ENCODE measurements around the gene FRMD3.
"Not testable (repeated sequence)": the region's sequence is repeated elsewhere in the genome, so short reads cannot be mapped to it uniquely, and the experiment has no call there.

FRMD3 gene

DNA sequence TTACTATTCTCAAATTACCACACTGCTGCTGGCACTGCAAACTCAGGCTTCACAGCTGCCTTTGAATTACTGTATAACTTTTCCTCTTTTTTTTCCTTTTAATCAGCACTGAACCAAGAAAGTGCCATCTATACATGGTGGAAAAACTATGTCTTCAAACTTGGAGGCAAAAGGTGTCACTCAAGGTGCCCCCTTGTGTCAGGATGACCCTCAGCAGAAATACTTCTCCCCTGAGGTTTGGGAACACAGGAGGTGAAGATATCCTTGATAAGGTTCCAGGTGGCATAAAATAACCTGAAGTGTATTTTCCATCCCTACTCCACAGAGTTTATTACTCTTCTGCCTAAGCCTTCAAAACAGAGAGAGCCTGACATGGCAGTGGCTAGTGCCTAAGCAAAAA, 14.5 kb downstream of the FRMD3 start:
- DNase-seq (ENCODE audit: low read depth in 2 of 2), result no peak

DNA sequence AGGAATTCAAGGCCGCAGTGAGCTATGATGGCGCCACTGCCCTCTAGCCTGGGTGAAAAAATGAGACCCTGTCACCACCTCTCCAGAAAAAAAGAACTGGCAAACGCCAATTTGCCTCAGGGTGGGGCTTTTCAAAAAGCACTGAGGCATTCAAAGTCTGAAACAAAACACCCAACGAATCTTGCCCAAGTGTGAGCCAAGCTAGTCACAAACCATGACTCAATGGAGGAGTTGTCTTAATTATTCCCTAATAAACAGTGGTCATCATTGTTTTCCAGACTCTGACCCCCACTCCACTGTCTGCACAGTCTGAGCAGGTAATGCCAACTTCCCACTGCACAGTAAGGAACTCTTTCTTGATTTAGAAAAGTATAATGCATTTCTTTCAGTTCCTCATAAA, 16.8 kb downstream of the FRMD3 start:
- DNase-seq (ENCODE audit: low read depth in 2 of 2), result no peak

DNA sequence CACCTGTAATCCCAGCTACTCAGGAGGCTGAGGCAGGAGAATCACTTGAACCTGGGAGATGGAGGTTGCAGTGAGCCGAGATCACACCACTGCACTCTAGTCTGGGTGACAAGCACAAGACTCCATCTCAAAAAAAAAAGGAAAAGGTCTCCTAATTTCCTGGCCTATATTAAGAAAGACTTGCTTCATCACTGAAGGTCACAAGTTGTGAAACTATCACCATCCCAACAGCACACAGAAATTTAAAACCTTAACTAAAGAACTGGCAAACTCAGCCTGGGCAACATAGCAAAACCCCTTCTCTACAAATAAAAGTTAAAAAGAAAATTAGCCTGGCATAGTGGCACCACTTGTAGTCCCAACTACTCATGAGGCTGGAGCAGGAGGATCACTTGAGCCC, 17.2 kb downstream of the FRMD3 start:
- DNase-seq (ENCODE audit: low read depth in 2 of 2), result no peak

DNA sequence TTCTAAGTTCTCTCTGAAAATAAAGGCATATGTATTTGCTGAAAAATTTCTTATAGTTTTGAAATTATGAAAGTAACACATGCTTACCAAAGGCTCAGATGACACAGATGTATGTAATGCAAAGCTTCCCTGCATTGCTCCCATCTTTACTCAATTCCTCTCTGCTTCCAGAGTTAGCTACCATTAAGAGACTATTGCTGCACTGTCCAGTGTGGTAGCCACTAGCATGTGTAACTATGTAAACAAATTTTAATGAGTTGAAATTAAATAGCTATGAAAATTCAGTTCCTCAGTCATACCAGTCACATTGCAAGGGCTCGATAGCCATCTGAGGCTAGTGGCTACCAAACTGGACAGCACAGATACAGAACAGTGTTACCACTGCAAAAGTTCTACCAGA, 17.9 kb downstream of the FRMD3 start:
- DNase-seq (ENCODE audit: low read depth in 2 of 2), result no peak

DNA sequence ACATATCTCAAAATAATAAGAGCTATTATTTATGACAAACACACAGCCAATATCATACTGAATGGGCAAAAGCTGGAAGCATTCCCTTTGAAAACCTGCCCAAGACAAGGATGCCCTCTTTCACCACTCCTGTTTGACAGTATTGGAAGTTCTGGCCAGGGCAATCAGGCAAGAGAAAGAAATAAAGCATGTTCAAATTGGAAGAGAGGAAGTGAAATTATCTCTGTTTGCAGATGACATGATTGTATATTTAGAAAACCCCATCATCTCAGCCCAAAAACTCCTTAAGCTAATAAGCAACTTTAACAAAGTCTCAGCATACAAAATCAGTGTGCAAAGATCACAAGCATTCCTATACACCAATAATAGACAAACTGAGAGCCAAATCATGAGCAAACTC, 20.2 kb downstream of the FRMD3 start:
- DNase-seq (ENCODE audit: low read depth in 2 of 2), result not testable (repeated sequence)

DNA sequence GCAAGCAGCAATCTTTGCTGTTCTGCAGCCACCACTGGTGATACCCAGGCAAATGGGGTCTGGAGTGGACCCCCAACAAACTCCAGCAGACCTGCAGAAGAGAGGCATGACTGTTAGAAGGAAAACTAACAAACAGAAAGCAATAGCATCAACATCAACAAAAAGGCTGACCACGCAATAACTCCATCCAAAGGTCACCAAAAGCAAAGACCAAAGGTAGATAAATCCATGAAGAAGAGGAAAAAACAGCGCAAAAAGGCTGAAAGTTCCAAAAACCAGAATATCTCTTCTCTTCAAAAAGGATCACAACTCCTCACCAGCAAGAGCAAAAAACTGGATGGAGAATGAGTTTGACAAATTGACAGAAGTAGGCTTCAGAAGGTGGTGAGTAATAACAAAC, 23.4 kb downstream of the FRMD3 start:
- no peak for DNase-seq (ENCODE audit: low read depth in 2 of 2)

DNA sequence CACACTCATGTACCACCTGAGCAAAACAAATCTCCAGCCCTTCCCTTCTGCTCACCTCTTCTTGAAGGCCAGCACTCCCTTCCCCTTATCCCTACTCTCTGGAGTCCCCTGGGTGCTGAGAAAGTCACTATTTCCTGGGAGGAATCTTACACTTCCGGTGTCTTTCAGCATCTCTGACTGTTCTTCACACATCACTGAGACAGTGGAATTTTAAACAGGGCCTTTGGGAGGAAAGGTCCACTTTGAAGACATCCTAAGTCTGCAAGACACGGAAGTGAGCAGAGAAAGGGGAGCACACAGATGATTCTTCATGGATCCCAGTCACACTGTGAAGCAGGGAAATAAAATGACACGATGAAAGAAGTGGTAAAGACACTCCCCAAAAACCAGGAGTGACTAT, 25.6 kb downstream of the FRMD3 start:
- no peak for DNase-seq (ENCODE audit: low read depth in 2 of 2)

DNA sequence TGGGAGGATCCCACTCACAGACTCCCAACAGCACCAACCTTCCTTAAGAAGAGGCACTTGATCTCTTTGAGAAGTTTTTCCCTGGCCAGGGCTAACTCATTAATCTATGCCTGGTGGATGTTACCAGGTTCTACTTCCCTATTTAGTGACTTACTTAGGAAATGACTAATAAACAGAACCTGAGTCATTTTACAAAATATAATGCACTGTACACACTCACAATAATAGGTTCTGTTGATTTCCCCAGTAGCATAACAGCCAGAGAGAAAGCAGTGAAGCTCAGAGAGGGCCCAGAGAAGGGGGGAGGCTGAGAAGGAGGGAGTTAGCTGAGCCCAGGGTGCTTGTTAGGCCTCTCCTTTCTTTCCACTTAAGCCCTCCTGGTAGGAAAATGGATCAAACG, 27.1 kb downstream of the FRMD3 start:
- DNase-seq (ENCODE audit: low read depth in 2 of 2), result no peak

DNA sequence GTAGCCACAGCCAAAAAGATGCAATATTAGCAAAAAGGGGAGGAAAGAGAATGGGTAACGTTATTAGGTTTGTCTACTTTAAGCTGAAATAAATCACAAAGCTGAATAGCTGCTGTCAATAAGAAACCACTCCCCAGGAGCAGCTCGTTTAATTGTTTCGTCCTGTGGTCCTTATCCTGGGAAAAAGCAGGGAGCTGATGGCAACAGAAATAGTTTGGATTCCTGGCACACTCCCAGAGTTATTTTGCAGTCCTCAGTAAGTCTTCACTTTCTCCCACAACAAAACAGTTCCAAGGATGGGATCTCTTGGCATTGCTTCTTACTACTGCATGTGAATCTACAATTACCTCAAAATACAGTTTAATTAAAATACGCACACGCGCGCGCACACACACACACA, 28.8 kb downstream of the FRMD3 start:
- DNase-seq (ENCODE audit: low read depth in 2 of 2), result no peak

DNA sequence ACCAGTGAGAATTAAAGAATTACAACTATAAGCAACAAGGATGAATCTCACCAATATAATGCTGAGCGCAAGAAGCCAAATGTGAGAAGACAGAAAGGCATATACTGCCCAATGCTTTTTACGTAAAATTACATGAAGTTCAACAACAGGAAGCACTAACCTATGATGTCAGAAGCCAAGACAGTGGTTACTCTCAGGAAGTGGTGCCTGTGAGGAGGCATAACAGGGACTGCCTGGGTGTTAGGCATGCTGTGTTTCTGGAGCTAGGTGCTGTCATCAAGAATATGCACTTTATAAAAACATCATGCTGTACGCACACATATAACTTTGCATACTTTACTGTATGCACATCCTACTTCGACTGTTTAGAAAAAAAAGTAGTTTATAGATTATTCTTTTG, 30.1 kb downstream of the FRMD3 start:
- DNase-seq (ENCODE audit: low read depth in 2 of 2), result no peak

DNA sequence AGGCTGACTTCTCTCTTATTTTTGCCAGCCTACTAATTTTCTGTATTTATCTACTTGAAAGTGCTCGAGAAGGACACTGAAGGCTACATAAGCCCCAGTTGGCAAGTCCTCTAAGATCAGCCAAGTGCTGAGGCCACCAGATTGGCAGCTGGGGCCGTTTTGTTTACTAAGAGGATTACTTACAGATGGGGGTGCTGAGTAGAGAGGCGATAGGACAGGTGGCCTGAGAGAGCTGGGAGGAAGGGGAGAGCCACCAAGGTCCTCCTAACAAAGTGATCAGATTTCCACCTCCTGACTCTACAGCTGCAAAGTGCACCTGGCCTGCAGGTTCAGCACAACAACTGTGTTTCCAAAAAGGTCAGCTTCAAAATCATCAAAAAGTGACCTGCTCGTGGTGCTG, 32.9 kb downstream of the FRMD3 start:
- DNase-seq (ENCODE audit: low read depth in 2 of 2), result no peak

DNA sequence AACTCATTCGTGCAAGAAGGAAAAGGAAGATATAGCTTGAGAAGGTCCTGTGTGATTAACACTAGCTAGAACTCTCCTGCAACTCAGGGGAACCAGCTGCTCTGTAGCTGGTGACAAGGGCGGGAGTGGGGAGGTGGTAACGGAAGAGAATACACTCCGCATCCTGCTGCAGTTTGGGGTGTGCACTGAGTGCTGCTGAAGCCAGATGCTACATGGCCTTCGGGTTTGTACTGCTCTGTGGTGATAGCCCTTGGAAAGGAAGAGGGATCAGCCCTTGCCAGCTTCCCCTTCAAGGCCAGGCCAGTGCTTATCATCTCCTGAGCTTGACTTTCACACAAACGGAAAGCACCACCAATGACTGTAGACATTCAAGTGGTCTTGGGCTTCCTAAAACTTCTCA, 34.3 kb downstream of the FRMD3 start:
- no peak for DNase-seq (ENCODE audit: low read depth in 2 of 2)

DNA sequence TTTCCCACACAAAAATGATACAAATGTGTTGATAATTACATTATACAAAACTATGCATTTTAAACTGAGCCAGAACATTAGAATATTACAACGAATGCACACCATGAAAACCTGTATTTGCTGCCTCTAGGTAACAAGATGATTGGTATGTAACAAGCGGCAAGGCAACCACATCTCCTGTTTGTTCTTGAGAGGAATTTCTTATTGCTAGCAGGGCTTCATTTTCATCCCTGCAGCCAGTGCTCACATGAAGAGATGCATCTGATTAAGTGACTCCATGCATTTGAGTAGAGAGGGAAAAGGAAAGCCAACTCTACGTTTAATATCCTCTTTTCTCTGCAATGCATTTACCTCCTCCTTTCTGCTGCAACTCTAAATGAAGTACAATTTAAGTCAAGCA, 36.6 kb downstream of the FRMD3 start:
- no peak for DNase-seq (ENCODE audit: low read depth in 2 of 2)

DNA sequence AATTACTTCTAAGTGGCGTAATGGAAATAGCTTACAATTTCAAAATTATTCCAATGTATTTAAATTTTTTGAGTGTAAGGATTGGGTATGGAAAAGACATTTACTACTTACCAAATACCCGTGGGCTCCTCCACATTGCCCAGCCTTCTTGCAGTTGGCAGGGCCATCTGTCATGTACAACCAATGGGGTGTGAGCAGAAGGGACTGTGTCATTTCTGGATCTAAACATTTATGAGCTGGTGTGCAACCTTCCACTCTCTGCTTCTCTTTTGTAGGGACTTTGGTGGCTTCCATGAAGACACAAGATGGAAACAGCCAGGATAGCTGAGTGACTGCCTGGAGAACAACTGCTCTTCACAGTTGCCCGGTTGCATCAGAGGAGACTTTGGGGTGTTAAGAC, 40.8 kb downstream of the FRMD3 start:
- no peak for DNase-seq (ENCODE audit: low read depth in 2 of 2)

DNA sequence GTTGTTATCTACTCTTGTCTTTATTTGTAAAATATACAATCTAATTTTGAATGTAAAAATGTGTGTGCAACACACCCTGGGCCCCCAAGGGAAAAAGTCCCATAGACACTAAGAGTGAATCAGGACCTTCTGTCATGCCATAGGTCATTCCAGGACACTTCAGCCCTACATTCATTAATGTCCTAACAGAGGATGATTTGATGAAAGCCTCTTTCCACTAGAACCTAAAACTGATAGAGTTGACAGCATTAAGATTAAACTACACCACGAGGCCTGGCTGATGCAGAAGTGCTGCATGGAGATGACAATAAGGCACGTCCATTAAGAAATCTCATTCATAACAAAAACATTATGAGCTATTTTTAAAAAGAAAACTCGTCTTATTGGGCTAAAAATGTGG, 46.2 kb downstream of the FRMD3 start:
- DNase-seq (ENCODE audit: low read depth in 2 of 2), result no peak

DNA sequence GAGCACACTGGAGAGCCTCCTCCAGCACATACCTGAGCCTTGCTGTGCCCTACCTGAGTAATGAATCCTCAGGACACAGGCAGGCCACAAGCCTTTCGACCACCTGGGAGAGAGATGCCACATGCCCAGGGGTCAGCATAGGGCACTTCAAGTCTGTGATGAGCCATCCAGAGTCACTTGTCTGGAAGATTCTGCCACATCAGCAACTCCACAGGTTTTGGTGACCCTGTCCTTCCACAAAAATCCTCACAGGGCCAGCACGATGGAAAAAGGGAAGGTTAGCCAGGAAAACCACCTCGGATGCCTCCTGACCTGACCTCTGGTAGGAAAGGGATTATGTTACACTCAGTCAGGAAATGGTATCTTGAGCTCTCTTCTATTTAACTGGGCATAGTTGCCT, 46.8 kb downstream of the FRMD3 start:
- DNase-seq (ENCODE audit: low read depth in 2 of 2), result no peak

DNA sequence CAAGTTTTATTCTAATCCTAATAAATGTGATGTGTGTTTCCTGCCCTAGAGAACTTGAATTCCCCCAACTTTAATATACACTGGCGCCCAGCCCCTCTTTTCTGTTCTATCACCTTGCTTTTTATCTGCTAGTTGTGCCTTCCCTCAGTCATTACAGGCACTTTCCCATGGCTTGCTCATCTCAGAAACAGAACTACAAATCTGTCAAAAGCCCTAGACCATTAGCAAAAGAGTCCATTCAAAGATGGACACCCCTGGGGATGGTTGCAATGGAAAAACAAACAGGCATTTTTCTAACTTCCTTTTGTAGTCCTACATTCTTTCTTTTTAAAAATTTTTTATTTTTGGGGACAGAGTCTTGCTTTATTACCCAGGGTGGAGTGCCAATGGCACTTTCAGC, 48.2 kb downstream of the FRMD3 start:
- no peak for DNase-seq (ENCODE audit: low read depth in 2 of 2)

DNA sequence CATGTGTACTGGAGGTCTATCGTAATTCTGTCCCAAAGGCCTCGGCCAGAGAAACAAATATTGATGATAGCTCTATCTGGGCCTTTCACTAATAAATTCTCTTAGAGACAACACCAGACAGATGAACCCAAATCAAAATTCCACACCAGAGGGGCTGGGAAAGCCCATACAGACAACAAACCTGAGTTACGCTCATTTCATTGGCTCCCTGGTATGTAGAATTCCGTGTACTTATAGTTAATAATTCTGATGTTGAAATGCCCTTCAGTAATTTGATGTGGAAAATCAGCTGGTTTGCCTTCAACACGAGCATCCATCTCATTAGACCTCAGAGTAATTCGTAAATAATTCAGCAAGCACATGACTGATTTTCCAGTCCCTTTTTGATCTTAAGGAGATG, 53.2 kb downstream of the FRMD3 start:
- no peak for DNase-seq (ENCODE audit: low read depth in 2 of 2)

DNA sequence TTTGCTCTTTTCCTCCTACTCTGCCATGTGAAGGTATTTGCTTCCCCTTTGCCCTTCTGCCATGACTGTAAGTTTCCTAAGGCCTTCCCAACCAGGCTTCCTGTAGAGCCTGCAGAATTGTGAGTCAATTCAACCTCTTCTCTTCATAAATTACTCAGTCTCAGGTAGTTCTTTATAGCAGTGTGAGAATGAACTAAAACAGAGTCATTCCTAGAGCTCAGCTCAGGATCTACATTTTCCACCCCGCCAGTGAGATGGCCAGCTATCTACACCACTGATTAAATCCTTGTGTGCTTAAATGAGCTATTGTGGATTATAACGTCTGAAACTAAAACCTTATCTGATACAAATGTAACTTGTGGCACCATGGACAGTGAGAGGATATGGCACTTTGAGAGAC, 55.0 kb downstream of the FRMD3 start:
- no peak for DNase-seq (ENCODE audit: low read depth in 2 of 2)

DNA sequence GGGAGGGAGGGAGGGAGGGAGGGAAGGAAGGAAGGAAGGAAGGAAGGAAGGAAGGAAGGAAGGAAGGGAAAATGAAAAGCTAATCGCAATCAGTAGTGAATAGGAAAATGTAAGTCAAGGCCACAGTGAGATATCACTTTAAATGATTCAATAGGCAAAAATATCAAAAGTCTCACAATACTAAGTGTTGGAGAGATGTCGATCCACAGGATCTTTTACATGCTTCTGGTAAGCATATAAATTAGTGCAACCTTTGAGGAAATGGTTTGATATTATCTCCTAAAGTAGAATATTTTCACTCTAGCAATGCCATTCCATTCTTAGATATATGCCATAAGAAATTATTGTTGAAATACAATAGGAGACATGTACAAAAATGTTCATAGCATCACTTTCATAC, 58.4 kb downstream of the FRMD3 start:
- no peak for DNase-seq (ENCODE audit: low read depth in 2 of 2)

DNA sequence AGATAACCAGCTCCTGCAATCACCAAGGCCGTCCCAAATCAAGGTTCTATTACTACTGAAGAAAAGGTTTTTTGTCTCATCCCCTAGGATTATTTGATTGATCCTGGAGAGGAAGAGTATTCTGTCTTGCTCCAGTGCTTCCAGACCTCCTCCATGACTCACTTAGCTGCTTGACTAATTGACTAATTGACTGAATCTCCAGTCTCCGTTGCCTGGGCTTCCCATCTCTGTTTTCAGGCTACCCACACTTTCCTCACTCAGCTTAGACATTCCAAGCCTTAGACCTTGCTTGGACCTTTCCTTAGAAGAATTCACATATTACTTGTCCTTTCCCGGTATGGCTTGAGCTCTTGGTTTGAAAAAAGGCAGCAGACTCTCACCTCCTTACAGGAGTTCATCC, 60.6 kb downstream of the FRMD3 start:
- no peak for DNase-seq (ENCODE audit: low read depth in 2 of 2)

DNA sequence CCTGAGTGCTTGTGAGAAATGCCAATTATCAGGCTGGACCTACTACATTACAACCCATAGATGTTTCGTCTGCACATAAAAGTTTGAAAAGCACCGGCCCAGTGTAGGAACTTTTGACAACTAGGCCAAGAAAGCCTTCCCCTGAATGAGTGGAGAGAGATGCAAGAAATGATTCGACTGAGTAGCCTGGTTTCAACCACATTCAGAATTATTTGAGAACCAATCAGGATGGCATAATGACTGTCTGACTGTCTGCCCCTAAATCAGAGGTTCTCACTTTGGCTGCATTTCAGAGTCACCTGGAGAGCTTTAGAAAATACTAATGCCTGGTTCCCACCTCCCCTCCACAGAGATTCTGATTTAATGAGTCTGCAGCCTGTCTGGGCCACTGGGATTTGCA, 61.1 kb downstream of the FRMD3 start:
- no peak for DNase-seq (ENCODE audit: low read depth in 2 of 2)

DNA sequence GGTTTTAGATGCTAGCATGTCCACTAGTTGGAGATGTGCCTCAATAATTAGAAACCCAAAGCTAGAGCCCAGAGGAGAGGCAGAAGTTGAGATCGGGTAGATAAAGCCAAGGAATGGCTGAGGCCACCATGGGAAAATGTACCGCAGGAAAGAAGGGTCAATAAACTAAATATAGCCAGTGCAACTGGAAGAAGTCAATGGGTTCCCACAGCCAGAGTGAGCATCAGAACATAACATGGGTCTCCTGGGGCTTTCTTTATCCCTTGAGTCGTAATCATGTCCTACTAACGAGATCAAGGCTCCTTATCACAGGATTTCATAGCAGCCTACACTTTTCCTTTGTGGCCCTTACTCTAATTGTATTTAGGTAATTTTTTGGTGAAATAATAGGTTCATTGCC, 61.7 kb downstream of the FRMD3 start:
- no peak for DNase-seq (ENCODE audit: low read depth in 2 of 2)

DNA sequence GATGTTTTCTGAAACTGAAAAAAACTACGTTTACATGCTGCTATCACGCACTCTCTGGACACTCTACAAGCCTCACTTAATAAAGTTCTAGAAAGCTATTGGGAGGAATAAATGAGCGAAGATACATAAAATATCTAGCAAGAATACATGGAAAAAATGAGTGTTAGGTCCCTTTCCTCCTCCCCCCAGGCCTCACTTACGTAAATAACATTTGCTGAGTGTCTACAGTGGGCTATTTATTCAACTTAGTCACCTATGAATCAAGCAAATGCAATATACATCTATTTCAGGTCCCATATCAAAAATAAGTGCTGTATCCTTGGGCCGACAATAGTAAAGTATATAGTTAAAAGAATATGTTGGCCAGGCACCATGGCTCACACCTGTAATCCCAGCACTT, 62.5 kb downstream of the FRMD3 start:
- DNase-seq (ENCODE audit: low read depth in 2 of 2), result no peak

DNA sequence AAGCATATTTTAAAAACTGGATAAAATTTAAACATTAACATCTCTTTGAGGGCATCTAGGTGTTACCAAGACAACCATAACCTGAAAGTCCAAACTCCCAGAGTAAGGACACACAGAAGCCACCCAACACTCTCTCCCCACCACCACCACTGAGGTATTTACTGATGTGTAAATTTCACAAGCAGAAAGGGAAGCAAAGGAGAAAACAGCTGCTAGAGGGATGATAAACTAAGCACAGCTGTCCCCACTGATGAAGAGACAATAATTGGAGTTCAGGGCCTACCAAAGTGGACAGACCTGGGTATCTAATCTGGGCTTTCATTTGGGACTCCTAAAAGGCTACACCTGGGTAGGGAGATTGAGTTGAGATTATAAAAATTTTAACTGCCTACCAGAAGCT, 63.6 kb downstream of the FRMD3 start:
- DNase-seq (ENCODE audit: low read depth in 2 of 2), result no peak
